Esophagus muscularis mucosa (tissue), 4 donors: ENCODE data around the gene SPECC1. TPM values are rescaled to one million over a fixed set of nuclear protein-coding genes. Genes with fewer than 3 reads are reported as not detected.

ENCODE experiments used
- DNase-seq: peaks from one replicate; pipeline ENCODE4 v3.0.0-alpha.2; 2017; ENCODE audit errors: extremely low spot score
- H3K27ac ChIP-seq, 4 donors: fragments of 200-600 bp; sonication (generic); replicated peaks in 1 of 4; 1 replicate in 3 of 4; 2 replicates in 1 of 4; pipeline ENCODE4 v1.5.1; 2016 to 2019; ENCODE audit warnings: mild to moderate bottlenecking in 1 of 4
- H3K27me3 ChIP-seq, 4 donors: fragments of 200-600 bp; sonication (generic); one replicate each; pipeline versions ENCODE4 v1.5.1 to v1.6.0; 2016 to 2019
- H3K36me3 ChIP-seq, 4 donors: fragments of 200-600 bp; sonication (generic); one replicate each; pipeline ENCODE4 v1.5.1; 2016 to 2019
- H3K4me1 ChIP-seq, 4 donors: fragments of 200-600 bp; sonication (generic); one replicate each; pipeline ENCODE4 v1.5.1; 2016 to 2019
- H3K4me3 ChIP-seq, 4 donors: fragments of 200-600 bp; sonication (generic); 1 replicate in 2 of 4; 2 replicates in 2 of 4; pipeline ENCODE4 v1.5.1; 2016 to 2019; ENCODE audit warnings: mild to moderate bottlenecking in 4 of 4, moderate library complexity in 1 of 4
- H3K9me3 ChIP-seq, 4 donors: fragments of 200-600 bp; sonication (generic); 1 replicate in 3 of 4; 2 replicates in 1 of 4; pipeline ENCODE4 v1.5.1; 2016 to 2019
- EP300 ChIP-seq: sonication (generic); formaldehyde crosslinking; IDR thresholded peaks from one replicate; pipeline ENCODE4 v1.6.1; 2017; ENCODE audit warnings: antibody characterized with exemption
- POLR2A ChIP-seq: fragments of 450-650 bp; IDR thresholded peaks from one replicate; pipeline ENCODE4 v1.6.1; 2017; ENCODE audit warnings: antibody characterized with exemption, moderate library complexity, mild to moderate bottlenecking, low read depth
- POLR2AphosphoS5 ChIP-seq, 2 donors: sonication (generic); formaldehyde crosslinking; IDR thresholded peaks; one replicate each; pipeline ENCODE4 v1.6.1; 2017; ENCODE audit warnings: antibody characterized with exemption in 2 of 2
- WGBS: methylation state at CpG from one replicate; pipeline ENCODE4 v1.1.5; 2018; 5-methylcytosine and 5-hydroxymethylcytosine counted together
- intact Hi-C: fragments of 100-400 bp; cut with DNase I; formaldehyde crosslinking; loops from one replicate; pipeline ENCODE4 v1.15.1; 2023
- total RNA-seq, 4 donors: library from RNA; depleted of rRNA; stranded (reverse); fragments of >200 nt; gene quantifications; one replicate each; pipeline versions ENCODE4 v1.1.0 to v1.2.1, GENCODE V29; 2016
- TF ChIP-seq, protein P1 (sequence below), 3 experiments: fragments of 200-600 bp in 2 of 3; fragments of 450-650 bp in 1 of 3; sonication (generic) in 2 of 3; IDR thresholded peaks; one replicate each; pipeline ENCODE4 v1.5.1; 2017 to 2019; ENCODE audit warnings: antibody characterized with exemption in 3 of 3, mild to moderate bottlenecking in 2 of 3, moderate library complexity in 1 of 3

The SPECC1 gene
- total RNA-seq, 4 donors from 2014 or later: 16.7 to 28.8 (median 24.7) TPM

DNA sequence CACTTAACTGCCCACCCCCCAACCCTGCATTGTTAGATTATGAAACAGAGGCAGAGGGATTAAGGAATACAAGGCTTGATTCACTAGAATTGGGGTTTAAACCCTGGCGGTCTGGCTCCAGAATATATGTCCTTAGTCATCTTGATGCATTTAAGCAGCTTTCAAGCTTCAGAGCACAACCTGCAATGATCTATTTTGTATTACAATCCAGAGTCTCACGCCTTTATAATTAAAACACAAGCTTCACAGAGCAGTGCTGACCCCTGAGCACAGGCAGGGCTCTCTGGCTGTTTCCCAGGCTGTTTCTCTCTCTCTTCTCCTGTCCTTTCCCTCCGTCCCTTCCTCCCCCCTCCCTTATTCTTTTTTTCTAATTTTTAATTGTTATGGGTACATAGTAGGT is 209.1 kb downstream of the SPECC1 start:
- intact Hi-C loops: no loop called here
- TF ChIP-seq, protein P1, sequence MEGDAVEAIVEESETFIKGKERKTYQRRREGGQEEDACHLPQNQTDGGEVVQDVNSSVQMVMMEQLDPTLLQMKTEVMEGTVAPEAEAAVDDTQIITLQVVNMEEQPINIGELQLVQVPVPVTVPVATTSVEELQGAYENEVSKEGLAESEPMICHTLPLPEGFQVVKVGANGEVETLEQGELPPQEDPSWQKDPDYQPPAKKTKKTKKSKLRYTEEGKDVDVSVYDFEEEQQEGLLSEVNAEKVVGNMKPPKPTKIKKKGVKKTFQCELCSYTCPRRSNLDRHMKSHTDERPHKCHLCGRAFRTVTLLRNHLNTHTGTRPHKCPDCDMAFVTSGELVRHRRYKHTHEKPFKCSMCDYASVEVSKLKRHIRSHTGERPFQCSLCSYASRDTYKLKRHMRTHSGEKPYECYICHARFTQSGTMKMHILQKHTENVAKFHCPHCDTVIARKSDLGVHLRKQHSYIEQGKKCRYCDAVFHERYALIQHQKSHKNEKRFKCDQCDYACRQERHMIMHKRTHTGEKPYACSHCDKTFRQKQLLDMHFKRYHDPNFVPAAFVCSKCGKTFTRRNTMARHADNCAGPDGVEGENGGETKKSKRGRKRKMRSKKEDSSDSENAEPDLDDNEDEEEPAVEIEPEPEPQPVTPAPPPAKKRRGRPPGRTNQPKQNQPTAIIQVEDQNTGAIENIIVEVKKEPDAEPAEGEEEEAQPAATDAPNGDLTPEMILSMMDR (IDR thresholded peaks at IDR 0.05): no peak
- DNase-seq: no peak
- Histone ChIP-seq H3K4me1 (no peaks in the 10 kb centered on the region), H3K27me3 (no peaks in the 10 kb centered on the region), H3K27ac (no peak overlapping the region), H3K9me3 (peaks cover 0 to 5% (median 0%) of the 10 kb centered on the region in 4 donors), H3K4me3 (no peak overlapping the region), H3K36me3 (no peaks in the 10 kb centered on the region)
- WGBS: 86% methylated on average over 3 of the region's 3 CpGs

DNA sequence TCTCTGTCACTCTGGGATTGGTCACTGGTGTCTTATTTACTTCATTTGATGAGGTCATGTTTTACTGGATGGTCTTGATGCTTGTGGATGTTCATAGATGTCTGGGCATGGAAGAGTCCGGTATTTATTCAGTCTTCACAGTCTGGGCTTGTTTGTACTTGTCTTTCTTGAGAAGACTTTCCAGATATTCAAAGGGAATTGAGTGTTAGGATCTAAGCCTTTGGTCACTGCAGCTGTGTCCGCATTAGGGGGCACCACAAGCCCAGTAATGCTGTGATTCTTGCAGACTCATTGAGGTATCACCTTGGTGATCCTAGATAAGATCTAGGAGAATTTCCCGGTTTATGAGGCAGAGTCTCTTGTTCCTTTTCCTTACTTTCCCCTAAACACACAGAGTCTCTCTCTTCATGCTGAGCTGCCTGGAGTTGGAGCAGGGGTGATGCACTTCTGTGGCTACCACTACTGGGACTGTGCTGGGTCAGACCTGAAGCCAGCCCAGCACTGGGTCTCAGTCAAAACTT is 214.7 kb downstream of the SPECC1 start:
- peaks cover 0 to 5% (median 0%) of the 10 kb centered on the region in 4 donors for H3K9me3 ChIP-seq
- no peaks in the 10 kb centered on the region for H3K36me3 ChIP-seq
- no peak overlapping the region for H3K4me3 ChIP-seq
- DNase-seq: no peak
- no peaks in the 10 kb centered on the region for H3K27me3 ChIP-seq
- H3K27ac ChIP-seq: no peak overlapping the region
- peaks cover 0 to 7% (median 5%) of the 10 kb centered on the region in 4 donors for H3K4me1 ChIP-seq
- intact Hi-C loops: loop anchor here (10.0 kb wide), 1 partner anchor 771 kb away; no protein-coding TSS in a partner anchor
- 75% methylated on average over 3 of the region's 3 CpGs for WGBS
- TF ChIP-seq, protein P1 (IDR thresholded peaks at IDR 0.05): no peak
- TF ChIP-seq EP300: no peak
- TF ChIP-seq POLR2A: no peak
- no peak for TF ChIP-seq POLR2AphosphoS5 (IDR thresholded peaks at IDR 0.05)

DNA sequence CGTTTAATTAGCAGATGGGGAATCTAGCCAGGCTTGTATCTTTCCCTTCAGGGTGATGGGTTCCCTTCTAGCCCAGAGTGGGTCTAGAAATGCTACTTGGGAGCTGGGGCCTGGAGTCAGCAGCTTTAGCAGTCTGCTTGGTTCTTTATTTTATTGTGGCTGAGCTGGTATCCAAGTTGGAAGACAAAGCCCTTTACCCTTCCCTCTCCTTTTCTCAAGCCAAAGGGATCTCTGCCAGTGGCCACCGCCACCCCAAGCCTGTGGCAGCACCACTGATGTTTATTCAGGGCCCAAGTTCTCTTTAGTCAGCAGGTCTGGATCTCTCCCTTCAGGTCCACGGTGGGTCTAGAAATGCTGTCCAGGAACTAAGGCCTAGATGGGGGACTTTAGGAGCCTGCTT is 215.2 kb downstream of the SPECC1 start:
- WGBS: 21% methylated on average over 2 of the region's 3 CpGs
- Histone ChIP-seq H3K27me3 (no peaks in the 10 kb centered on the region), H3K4me3 (no peak overlapping the region), H3K9me3 (peaks cover 0 to 5% (median 0%) of the 10 kb centered on the region in 4 donors), H3K27ac (no peak overlapping the region), H3K4me1 (peaks cover 0 to 7% (median 5%) of the 10 kb centered on the region in 4 donors), H3K36me3 (no peaks in the 10 kb centered on the region)
- no peak for TF ChIP-seq EP300
- TF ChIP-seq, protein P1 (IDR thresholded peaks at IDR 0.05): no peak
- no peak for TF ChIP-seq POLR2AphosphoS5 (IDR thresholded peaks at IDR 0.05)
- TF ChIP-seq POLR2A: no peak
- no peak for DNase-seq
- intact Hi-C loops: loop anchor here (10.0 kb wide), 1 partner anchor 770 kb away; no protein-coding TSS in a partner anchor

DNA sequence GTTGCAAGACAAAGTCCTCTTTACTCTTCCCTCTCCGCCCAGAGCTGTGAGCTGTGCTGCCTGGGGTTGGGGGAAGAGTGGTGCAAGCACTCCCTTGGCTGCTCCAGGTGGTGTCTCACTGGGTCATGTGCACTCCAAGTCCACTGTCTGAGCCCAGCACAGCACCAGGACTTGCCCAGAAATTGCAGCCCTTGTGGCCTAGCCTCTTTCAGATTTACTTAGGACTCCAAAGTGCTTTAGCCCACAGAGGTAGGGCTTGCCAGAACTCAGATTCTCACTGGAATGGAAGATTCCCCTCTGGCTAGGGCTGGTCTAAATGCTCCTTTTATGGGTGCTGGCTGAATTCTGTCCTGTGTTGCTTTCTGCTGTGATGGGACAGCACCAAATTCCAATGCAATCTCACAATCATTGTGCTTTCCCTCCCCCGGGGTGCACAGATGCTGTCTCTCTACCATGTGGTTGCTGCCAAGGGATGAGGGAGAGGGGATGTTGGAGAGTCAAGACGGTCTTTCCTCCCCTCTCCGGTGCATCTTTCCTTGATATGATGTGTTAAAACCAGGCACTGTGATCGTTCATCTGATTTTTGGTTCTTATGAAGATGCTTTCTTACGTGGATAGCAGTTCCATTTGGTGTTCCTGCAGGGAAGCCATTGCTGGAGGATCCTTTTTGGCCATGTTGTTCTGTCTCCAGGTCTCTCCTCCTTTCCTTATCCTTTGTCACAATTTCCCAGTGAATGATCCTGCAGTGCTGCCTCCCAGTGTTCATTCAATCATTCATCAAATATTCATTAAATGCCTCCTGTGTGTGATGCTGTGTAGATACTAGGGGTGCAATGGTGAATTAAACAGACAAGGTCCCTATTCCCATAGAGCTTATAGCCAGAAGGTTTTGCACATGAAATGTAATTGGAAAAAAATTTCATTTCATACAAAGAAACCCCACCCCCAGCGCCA is 216.3 kb downstream of the SPECC1 start:
- intact Hi-C loops: loop anchor here (2.0 to 10.0 kb wide), 3 partner anchors 92 to 769 kb away; no protein-coding TSS in a partner anchor
- H3K36me3 ChIP-seq: peaks cover 0 to 3% (median 0%) of the 10 kb centered on the region in 4 donors
- no peak overlapping the region for H3K4me3 ChIP-seq
- no peak overlapping the region for H3K27ac ChIP-seq
- no peak for TF ChIP-seq POLR2AphosphoS5 (IDR thresholded peaks at IDR 0.05)
- TF ChIP-seq, protein P1 (IDR thresholded peaks at IDR 0.05): no peak
- TF ChIP-seq POLR2A: no peak
- TF ChIP-seq EP300: no peak
- WGBS: 72% methylated on average over 7 of the region's 7 CpGs
- H3K27me3 ChIP-seq: no peaks in the 10 kb centered on the region
- no peaks in the 10 kb centered on the region for H3K9me3 ChIP-seq
- peaks cover 0 to 7% (median 5%) of the 10 kb centered on the region in 4 donors for H3K4me1 ChIP-seq
- no peak for DNase-seq
